ENCODE measurements around the gene GDPD5. TPM values are rescaled to one million over a fixed set of nuclear protein-coding genes. Genes with fewer than 3 reads are reported as not detected.

GDPD5 gene
- total and polyA plus RNA-seq, 11 donors, result 2.0 to 12.5 (median 4.9) TPM

- H3K36me3 ChIP-seq, result no peaks in the 10 kb centered on the region
- no peak for ATAC-seq
- H3K9me3 ChIP-seq, result no peaks in the 10 kb centered on the region
- peaks cover 0 to 26% (median 12%) of the 10 kb centered on the region in 12 donors for H3K4me1 ChIP-seq
- intact Hi-C loops (cut with DNase I), result no loop called here
- no peak for DNase-seq
- WGBS, 4 donors, result 74 to 80% (median 76%) methylated on average over 6 to 9 of the region's 9 CpGs
- H3K4me3 ChIP-seq, result no peak overlapping the region
- TF ChIP-seq CTCF (IDR thresholded peaks at IDR 0.05), result no peak
- TF ChIP-seq POLR2A (IDR thresholded peaks at IDR 0.05), result no peak
- H3K27ac ChIP-seq, result no peak overlapping the region
- H3K27me3 ChIP-seq, result no peaks in the 10 kb centered on the region
These were observed 15.6 kb downstream of the GDPD5 start for GRCh38 chr11:75510004-75510722.

GRCh38 chr11:75509020-75509720 is 16.6 kb downstream of the GDPD5 start:
- 74 to 94% (median 91%) methylated on average over 5 of the region's 5 CpGs for WGBS, 4 donors

GRCh38 chr11:75508051-75508561 is 17.6 kb downstream of the GDPD5 start:
- H3K4me3 ChIP-seq, result no peak overlapping the region
- intact Hi-C loops (cut with DNase I), result no loop called here
- peak overlapping the region in 1 of 12 donors; percentile 20 for H3K27ac ChIP-seq
- ATAC-seq (no peak), DNase-seq (no peak)
- H3K27me3 ChIP-seq, result no peaks in the 10 kb centered on the region
- H3K4me1 ChIP-seq, result peaks cover 0 to 22% (median 12%) of the 10 kb centered on the region in 12 donors
- H3K9me3 ChIP-seq, result no peaks in the 10 kb centered on the region
- 67 to 87% (median 73%) methylated on average over 7 to 8 of the region's 8 CpGs for WGBS, 4 donors
- TF ChIP-seq CTCF (IDR thresholded peaks at IDR 0.05), result no peak
- no peaks in the 10 kb centered on the region for H3K36me3 ChIP-seq

More at GRCh38 chr11:75509020-75509720, 16.6 kb downstream of the GDPD5 start:
- TF ChIP-seq POLR2A (IDR thresholded peaks at IDR 0.05), result no peak
- no peak for TF ChIP-seq CTCF (IDR thresholded peaks at IDR 0.05)
- DNase-seq (no peak), ATAC-seq (no peak)
- Histone ChIP-seq H3K27ac (no peak overlapping the region), H3K9me3 (no peaks in the 10 kb centered on the region), H3K4me1 (peaks cover 0 to 26% (median 12%) of the 10 kb centered on the region in 12 donors), H3K36me3 (no peaks in the 10 kb centered on the region), H3K27me3 (no peaks in the 10 kb centered on the region), H3K4me3 (no peak overlapping the region)
- intact Hi-C loops (cut with DNase I), result no loop called here

- intact Hi-C loops (cut with DNase I), result no loop called here
- Histone ChIP-seq H3K27me3 (no peaks in the 10 kb centered on the region), H3K9me3 (no peaks in the 10 kb centered on the region), H3K4me1 (peaks cover 0 to 22% (median 12%) of the 10 kb centered on the region in 12 donors), H3K36me3 (no peaks in the 10 kb centered on the region), H3K4me3 (no peak overlapping the region), H3K27ac (peak overlapping the region in 1 of 12 donors; percentile 15)
- ATAC-seq, result no peak
- 88 to 97% (median 93%) methylated on average over 3 of the region's 3 CpGs for WGBS, 4 donors
- TF ChIP-seq CTCF (IDR thresholded peaks at IDR 0.05) (no peak), POLR2A (IDR thresholded peaks at IDR 0.05) (no peak)
- DNase-seq, result no peak
These were observed 18.2 kb downstream of the GDPD5 start for GRCh38 chr11:75507571-75507970.
